Measurements from ENCODE around the gene C6orf163.

DNA sequence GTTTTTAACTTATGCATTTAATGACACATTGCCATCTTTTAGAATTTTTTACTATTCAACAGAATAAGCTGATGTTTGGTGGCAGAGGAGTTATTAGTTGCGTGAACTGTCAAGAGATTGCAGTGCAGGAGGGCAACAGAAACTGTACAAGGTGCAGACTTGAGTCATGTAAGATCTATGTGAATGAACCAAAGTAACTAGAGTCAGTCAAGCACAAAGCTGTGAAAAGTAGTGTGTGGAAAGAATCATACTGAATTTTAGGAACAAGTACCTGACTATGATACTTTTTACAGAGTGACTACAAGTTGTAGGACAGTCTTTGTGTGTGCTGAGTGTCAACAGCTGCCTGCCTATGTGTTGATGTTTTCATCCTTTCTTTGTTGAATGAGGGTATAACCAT, 2.7 kb upstream of the C6orf163 start:
- TF ChIP-seq, protein P1, sequence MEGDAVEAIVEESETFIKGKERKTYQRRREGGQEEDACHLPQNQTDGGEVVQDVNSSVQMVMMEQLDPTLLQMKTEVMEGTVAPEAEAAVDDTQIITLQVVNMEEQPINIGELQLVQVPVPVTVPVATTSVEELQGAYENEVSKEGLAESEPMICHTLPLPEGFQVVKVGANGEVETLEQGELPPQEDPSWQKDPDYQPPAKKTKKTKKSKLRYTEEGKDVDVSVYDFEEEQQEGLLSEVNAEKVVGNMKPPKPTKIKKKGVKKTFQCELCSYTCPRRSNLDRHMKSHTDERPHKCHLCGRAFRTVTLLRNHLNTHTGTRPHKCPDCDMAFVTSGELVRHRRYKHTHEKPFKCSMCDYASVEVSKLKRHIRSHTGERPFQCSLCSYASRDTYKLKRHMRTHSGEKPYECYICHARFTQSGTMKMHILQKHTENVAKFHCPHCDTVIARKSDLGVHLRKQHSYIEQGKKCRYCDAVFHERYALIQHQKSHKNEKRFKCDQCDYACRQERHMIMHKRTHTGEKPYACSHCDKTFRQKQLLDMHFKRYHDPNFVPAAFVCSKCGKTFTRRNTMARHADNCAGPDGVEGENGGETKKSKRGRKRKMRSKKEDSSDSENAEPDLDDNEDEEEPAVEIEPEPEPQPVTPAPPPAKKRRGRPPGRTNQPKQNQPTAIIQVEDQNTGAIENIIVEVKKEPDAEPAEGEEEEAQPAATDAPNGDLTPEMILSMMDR (IDR thresholded peaks at IDR 0.05), result no peak
- no peak for TF ChIP-seq POLR2AphosphoS5 (IDR thresholded peaks at IDR 0.05)
